ENCODE measurements around the gene RAD17. TPM values are rescaled to one million over a fixed set of nuclear protein-coding genes. Genes with fewer than 3 reads are reported as not detected.
"Not testable (repeated sequence)": the region's sequence is repeated elsewhere in the genome, so short reads cannot be mapped to it uniquely, and the experiment has no call there.

RAD17 gene
- total and polyA plus RNA-seq, 9 donors: 11.8 to 21.7 (median 19.6) TPM

- Histone ChIP-seq H3K4me1 (ENCODE audit: insufficient read depth) (peaks cover 1% of the 10 kb centered on the region), H3K27me3 (no peaks in the 10 kb centered on the region), H3K4me3 (peak overlapping the region; percentile 86), H3K36me3 (no peaks in the 10 kb centered on the region), H3K9me3 (no peaks in the 10 kb centered on the region), H3K27ac (peak overlapping the region; percentile 97 to 99)
- DNase-seq: no peak
- 1 to 2% (median 1%) methylated on average over 33 to 39 of the region's 39 CpGs for WGBS, 3 donors
- TF ChIP-seq EP300 (IDR thresholded peaks at IDR 0.05) (no peak), CTCF (IDR thresholded peaks at IDR 0.05) (no peak), POLR2A (IDR thresholded peaks at IDR 0.05) (no peak)
- intact Hi-C loops (cut with DNase I): no loop called here
These were observed 919 bp upstream of the RAD17 start for GRCh38 chr5:69368458-69369339.

GRCh38 chr5:69370335-69370734 is 717 bp downstream of the RAD17 start:
- H3K4me3 ChIP-seq: peak overlapping the region; percentile 86
- H3K4me1 ChIP-seq (ENCODE audit: insufficient read depth); H3K27ac ChIP-seq; H3K36me3 ChIP-seq; intact Hi-C loops (cut with DNase I); H3K9me3 ChIP-seq; H3K27me3 ChIP-seq: not testable (repeated sequence)
- peak in 1 of 5 donors; percentile 39 for DNase-seq
- 0 to 4% (median 1%) methylated on average over 16 of the region's 16 CpGs for WGBS, 3 donors

GRCh38 chr5:69372394-69372793 is 2.8 kb downstream of the RAD17 start:
- TF ChIP-seq EP300 (IDR thresholded peaks at IDR 0.05): no peak
- intact Hi-C loops (cut with DNase I): no loop called here
- no peak for DNase-seq
- Histone ChIP-seq H3K27me3 (no peaks in the 10 kb centered on the region), H3K4me3 (no peak overlapping the region), H3K9me3 (no peaks in the 10 kb centered on the region), H3K36me3 (no peaks in the 10 kb centered on the region), H3K27ac (no peak overlapping the region), H3K4me1 (ENCODE audit: insufficient read depth) (peaks cover 1% of the 10 kb centered on the region)
- 93 to 96% (median 95%) methylated on average over 5 of the region's 5 CpGs for WGBS, 3 donors

GRCh38 chr5:69374911-69375446 is 5.4 kb downstream of the RAD17 start:
- no peak overlapping the region for H3K27ac ChIP-seq
- no peaks in the 10 kb centered on the region for H3K4me1 ChIP-seq (ENCODE audit: insufficient read depth)
- 79 to 86% (median 84%) methylated on average over 4 of the region's 4 CpGs for WGBS, 3 donors
- DNase-seq: no peak
- TF ChIP-seq CTCF (IDR thresholded peaks at IDR 0.05) (no peak), POLR2A (IDR thresholded peaks at IDR 0.05) (no peak), EP300 (IDR thresholded peaks at IDR 0.05) (no peak)
- intact Hi-C loops (cut with DNase I): no loop called here
- no peaks in the 10 kb centered on the region for H3K36me3 ChIP-seq
- no peaks in the 10 kb centered on the region for H3K27me3 ChIP-seq
- H3K9me3 ChIP-seq: no peaks in the 10 kb centered on the region
- no peak overlapping the region for H3K4me3 ChIP-seq

GRCh38 chr5:69378376-69378775 is 8.8 kb downstream of the RAD17 start:
- Histone ChIP-seq H3K4me1 (ENCODE audit: insufficient read depth) (no peaks in the 10 kb centered on the region), H3K4me3 (no peak overlapping the region), H3K27ac (no peak overlapping the region), H3K9me3 (no peaks in the 10 kb centered on the region), H3K27me3 (no peaks in the 10 kb centered on the region), H3K36me3 (no peaks in the 10 kb centered on the region)
- no peak for DNase-seq
- TF ChIP-seq POLR2A (IDR thresholded peaks at IDR 0.05): no peak
- TF ChIP-seq CTCF (IDR thresholded peaks at IDR 0.05): no peak
- TF ChIP-seq EP300 (IDR thresholded peaks at IDR 0.05): no peak
- intact Hi-C loops (cut with DNase I): no loop called here

All from ovary (tissue), 9 donors.